D341Med (cell line): Measurements from ENCODE around the gene OPTN.
"Not testable (repeated sequence)": the region's sequence is repeated elsewhere in the genome, so short reads cannot be mapped to it uniquely, and the experiment has no call there.

Source experiments
- DNase-seq: peaks from one replicate; pipeline ENCODE4 v3.0.0; 2012; ENCODE audit warnings: low spot score

The OPTN gene

DNA sequence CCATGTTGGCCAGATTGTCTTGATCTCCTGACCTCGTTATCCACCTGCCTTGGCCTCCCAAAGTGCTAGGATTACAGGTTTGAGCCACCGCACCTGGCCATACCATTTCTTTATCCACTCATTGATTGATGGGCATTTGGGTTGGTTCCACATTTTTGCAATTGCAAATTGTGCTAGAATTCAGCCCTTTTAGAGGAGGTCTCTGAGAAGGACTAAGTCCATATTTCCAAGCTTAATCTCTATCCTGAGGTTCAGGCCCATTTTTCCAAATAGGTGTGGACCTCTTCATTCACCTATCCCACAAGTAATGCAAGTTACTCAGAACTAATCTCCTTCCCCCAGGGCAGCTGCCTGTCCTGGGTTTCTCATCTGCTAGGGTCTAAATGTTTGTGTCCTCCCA, 9.7 kb upstream of the OPTN start:
- DNase-seq = no peak

DNA sequence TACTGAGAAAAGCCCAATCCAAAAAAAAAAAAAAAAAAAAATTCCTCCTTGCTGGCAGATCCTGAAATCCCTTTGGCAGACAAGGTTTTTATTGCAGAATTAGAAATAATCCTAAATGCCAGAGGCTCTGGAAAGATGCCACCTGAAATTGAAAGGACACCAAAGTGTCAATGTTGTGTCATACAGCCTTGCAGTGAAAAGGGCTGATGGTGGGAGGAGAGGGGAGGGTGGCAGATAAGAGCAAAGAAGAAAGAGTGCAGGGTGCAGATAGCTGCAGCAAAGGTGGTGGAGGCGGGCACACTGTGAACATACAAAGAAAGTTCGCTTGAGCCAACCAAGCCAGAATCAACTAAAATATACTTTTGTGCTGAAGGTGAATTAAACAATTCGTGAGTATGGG, 8.2 kb upstream of the OPTN start:
- no peak for DNase-seq

DNA sequence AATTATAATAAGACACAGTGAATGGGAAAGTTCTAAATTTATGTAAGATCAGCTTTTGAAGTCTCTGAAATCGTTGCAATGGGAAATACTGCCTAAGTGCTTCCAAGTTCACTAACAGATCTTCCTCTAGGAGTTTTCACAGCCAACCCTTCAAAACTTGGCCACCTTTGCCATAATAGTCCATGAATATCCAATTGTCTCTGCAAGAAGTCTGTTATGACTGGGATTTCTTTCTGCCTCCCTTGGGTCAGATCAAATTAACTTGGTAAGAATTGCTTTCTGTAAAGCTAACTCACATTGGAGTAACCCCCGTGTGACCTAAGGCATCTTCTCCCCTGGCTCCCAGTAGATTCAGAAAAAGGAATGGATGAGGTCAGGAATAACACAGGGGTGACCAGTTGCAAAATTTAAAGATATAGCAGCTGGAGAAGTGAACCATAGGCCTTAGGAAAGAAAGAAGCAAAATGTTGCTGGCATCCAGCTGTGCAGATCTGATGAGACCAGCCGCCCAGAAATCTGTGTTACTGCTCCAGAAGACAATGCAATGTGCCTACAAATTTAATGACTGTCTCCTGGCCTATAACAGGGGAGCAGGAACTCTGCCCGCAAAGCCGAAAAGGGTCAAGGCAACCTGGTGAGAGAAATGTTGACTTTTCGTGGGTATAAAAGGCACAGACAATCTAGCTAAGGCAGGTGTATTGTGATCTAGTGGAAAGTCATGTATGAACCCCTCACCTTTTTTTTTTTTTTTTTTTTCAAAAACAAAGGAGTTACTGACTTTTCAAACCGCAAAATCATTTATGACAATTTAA, 7.5 kb upstream of the OPTN start:
- no peak for DNase-seq

- not testable (repeated sequence) for DNase-seq
These were observed 5.9 kb upstream of the OPTN start for GRCh38 chr10:13094082-13094481.

- no peak for DNase-seq
These were observed 4.9 kb upstream of the OPTN start for GRCh38 chr10:13095094-13095493.

- no peak for DNase-seq
These were observed 4.0 kb upstream of the OPTN start for GRCh38 chr10:13095929-13096328.

DNA sequence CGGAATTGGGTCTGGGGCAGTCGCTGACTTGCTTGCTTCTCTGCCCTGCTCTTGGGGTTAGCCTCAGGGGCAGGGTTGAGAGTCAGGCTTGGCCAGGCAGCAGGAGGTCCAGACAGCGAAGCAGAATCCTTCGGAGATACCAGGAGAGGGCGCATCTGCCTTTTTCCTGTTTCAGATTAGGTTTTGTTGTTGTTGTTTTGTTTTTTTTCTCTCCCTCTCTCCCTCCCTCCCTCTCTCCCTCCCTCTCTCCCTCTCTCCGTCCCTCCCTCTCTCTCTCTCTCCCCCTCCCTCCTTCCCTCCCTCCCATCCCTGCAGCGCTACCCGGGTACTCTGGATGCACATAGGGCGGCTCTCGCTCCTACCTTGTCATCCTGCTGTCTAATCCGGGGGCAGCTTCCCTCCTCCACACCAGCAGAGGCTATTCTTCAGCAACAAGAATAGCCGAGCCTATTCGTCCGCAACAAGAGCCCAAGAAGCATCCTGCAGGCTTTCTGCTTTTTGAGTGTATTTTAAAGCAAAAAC, 758 bp upstream of the OPTN start:
- peak; percentile 77 for DNase-seq

- DNase-seq = peak; percentile 40
These were observed 659 bp downstream of the OPTN start for GRCh38 chr10:13100349-13101294.

GRCh38 chr10:13102002-13102794, 2.2 kb downstream of the OPTN start:
- no peak for DNase-seq

GRCh38 chr10:13103554-13103953, 3.6 kb downstream of the OPTN start:
- no peak for DNase-seq

DNA sequence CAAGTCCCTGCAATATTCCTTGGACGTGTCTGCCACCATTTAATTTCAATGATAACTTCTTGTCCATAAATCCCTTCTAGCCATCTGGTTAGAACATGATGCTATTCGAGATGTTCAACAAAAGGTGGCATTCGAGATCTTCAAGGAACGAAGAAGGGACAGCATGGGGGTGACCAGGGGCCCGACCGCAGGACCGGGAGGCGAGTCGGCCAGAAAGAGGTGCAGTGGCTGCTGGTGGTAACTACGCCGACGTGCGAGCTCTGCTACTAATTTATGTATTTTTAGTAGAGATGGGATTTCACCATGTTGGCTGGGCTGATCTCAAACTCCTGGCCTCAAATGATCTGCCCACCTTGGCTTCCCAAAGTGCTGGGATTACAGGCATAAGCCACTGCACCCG, 4.7 kb downstream of the OPTN start:
- DNase-seq = no peak

DNA sequence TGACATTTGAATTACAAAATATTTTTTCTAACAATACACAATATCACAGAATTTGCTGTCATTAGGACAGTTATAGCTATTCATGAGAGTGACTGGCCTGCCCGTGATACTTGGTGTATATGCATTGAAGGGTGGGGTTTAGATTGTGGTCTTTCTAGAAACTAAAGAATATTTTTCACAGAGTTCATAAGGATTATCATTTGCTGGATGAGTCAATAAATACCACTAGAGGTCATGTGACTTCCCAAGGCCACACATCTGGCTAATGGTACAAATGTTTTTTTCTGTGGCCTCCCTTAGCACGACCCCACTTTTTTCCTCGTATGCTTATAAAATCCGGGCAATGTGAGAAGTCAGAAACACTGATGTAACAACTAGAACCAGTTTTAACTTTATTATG, 5.2 kb downstream of the OPTN start:
- DNase-seq = no peak

DNA sequence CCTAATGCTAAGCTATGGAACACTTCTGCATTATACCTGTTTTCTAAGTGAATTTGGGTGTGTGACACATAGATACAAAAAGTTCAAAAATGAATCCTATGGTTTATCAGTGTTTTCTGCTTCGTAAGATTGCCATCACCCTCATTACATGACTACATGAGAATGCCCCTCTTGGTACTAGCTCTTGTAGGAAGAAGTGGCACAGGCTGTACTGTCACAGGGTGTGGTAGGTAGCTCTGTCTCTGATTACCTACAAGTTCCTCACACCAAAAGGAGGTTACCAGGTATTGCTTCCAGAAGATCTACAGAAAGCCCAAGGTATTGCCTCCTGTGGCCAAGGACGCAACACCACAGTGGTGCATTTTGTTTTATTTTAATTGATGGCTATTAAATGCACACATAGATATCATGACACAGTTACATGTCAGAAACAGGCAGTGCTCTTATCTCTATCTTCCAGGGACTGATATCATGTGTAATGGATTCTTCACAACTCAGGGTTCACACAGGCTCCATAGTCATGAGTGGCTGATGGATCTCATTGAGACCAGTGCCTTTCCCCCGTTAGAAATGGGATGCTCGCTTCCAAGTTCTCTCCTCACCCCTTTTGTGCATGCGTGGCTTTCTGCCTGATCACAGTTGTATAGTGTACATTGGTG, 6.6 kb downstream of the OPTN start:
- DNase-seq = no peak

- DNase-seq = no peak
These were observed 10.9 kb downstream of the OPTN start for GRCh38 chr10:13110908-13111307.

GRCh38 chr10:13113544-13113943, 13.6 kb downstream of the OPTN start:
- DNase-seq = no peak

DNA sequence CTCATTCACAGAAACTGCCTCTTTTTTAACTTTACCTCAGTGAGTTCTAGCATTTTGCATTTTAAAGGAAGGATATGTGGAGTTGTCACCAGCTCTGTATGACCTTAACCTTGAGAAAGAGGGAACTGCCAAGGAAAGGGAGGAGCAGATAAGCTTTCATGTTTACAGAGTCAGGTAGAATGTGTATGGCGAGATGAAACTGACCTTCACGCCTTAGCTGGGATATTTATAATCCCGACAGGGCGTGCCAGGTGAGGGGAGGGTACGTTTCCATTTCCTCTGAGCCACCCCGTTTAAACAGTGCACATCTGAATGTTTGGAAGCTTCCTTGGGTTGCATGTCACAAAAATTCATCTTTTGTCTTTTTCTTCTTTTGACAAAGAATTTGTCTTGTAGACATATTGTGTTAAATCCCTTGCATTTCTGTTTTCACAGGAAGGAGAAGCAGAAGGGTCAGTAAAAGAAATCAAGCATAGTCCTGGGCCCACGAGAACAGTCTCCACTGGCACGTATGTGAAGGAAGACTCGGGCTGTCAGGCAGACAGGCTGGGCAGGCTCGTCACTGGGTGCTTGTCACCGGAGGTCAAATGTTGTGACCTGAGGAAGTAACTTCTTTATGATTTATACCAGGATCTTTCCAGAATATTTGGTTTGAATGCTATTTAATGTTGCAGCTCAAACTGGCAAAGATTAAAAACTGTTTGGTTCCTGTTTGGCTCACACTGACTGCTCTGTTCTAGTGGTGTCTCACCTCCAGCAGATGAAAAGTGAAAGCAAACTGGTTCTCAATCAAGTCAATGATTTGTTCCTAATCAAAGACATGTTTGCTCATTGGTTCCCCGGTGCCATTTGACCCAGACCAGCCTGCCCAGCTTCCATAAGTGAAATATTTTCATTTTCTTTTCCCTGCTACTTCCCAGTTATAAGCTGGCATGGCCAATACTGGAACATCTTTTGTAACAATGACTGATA, 16.2 kb downstream of the OPTN start:
- no peak for DNase-seq

DNA sequence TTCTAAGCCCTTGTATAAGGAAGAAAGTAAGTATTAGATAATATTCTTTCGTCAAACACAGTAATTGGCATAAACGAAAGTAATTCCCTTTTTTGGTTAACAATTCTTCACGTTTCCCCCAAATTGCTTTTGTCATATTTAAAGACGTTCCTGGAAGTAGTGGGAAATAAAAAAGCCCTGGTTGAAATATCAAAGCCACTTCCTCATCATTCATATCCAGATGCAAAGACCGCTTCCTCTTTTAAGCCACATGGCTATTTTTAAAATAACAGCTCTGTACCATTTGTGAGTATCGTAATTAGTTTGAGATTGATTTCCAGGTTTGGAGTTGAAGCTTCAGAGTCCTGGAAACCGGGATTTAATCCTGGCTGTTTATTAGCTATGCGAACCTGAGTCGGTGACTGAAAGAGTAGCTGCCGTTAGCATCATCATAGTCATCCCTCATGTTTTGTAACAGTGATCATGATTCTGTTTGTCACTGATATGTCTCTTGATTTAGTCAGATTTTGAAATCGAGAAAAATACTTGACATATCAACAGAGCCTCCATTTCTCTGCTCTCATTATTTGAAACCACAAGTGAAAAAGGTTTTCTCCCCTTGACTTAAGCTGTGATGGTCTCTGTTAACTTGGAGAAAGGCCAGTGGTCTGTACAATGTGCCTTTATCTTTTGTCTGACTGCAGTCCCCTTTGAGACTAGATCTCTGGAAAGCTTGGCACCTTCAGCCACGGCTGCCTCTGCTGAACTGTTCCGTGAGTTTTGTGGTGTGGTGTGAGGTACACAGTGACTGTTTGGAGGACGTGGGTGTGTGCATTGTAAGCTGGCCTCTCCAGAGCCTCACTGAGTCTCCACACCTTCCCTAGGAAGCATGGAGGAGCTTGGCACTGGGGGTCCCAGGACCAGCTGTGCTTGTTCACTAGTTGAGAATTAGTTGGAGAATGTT, 18.1 kb downstream of the OPTN start:
- DNase-seq = no peak

- DNase-seq = no peak
These were observed 18.9 kb downstream of the OPTN start for GRCh38 chr10:13118784-13119410.
